HG03025 (cell line): ENCODE results near the gene USH1C.

ENCODE experiments used
- ATAC-seq: cut with Tn5 transposase; IDR thresholded peaks from one replicate; pipeline ENCODE4 v1.9.1; 2021; ENCODE audit warnings: mild to moderate bottlenecking, moderate library complexity; ENCODE audit not compliant: unreplicated experiment, low FRiP score

Gene USH1C

DNA sequence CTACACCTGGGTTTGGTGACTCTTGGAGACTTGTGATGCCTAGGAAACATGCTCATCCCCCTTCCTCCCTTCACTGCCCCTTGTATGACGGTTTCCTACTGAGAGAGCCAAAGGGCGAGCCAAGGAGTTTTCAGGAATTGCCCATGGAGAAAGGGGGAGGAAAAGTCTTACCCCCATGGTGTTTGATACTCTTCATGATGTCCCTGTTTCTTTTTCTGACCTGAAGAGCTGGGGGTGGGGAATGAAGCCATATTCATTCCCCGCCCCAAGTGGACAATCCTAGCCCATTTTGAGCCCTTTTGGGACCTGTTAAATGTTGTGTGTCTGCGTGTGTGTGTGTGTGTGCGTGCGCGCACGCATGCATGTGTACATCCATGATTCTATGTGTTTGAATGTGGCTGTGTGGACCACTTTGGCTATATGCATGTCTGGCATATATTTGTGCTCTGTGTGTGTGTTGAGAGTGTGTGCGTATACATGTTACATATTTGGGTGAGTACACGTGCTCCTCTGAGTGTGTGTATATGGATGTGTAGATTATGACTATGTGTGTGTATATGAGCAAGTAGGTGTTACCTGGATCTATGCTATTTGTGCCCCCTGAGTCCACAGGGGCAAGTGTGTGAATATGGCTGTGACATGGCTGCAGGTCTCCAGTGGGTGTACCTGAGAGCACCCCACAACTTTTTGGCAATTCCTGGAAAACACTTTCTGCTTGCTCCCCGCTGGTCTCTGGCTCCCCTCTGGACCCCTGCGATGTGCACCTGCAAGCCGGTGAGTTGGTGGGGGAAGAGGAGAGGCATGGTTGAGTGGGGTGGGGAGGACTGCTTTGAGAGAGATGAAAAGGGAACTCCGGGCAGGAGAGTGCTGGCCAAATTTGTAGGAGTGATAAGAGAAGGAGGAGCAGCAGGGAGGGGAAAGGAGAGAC, 27.5 kb upstream of the USH1C start:
- no peak for ATAC-seq

DNA sequence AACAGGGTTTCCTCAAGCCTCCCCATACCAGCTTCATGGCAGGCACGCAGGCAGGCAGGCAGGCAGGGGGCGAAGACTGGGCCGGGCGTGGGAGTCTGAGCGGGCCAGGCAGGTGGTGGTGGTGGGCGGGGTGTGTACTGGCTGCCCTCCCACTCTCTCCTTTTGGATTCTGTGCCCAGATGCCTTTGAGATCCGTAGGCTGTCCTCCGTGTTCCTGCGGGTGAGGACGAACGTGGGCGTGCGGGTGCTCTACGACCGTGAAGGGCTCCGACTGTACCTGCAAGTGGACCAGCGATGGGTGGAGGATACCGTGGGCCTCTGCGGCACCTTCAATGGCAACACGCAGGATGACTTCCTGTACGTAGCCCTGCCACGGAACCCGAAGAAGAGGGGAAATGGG, 25.8 kb upstream of the USH1C start:
- no peak for ATAC-seq

DNA sequence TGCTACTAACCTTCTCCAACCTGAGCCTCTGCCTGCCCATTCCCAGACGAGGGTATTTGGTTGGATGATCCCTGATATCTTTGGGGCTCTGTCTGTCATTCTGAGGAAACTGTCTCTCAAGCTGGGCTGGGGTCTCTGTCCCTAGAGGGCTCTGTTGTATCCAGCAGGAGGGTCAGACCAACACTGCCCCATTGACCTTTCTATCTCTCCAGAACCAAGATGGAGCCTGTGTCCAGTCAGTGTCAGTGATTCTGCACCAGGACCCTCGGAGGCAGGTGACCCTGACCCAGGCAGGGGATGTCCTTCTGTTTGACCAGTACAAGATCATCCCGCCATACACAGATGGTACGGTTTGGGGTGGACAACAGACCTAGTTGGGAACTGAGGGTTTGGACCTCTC, 24.7 kb upstream of the USH1C start:
- no peak for ATAC-seq

DNA sequence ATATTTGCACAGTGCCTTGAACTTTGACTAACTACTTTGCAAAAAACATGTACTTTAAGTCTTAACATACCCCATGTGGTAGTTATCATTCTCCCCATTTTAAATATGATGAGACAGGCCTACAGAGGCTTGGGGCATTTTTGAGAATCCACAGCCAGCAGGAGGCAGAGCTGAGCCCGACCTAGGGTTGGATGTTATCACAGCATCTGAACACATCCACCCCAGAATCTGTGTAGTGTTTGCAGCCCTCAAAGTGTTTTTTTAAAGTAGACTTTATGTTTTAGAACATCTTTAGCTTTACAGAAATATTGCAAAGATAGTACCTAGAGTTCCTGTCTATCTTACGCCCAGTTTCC, 20.4 kb upstream of the USH1C start:
- no peak for ATAC-seq

DNA sequence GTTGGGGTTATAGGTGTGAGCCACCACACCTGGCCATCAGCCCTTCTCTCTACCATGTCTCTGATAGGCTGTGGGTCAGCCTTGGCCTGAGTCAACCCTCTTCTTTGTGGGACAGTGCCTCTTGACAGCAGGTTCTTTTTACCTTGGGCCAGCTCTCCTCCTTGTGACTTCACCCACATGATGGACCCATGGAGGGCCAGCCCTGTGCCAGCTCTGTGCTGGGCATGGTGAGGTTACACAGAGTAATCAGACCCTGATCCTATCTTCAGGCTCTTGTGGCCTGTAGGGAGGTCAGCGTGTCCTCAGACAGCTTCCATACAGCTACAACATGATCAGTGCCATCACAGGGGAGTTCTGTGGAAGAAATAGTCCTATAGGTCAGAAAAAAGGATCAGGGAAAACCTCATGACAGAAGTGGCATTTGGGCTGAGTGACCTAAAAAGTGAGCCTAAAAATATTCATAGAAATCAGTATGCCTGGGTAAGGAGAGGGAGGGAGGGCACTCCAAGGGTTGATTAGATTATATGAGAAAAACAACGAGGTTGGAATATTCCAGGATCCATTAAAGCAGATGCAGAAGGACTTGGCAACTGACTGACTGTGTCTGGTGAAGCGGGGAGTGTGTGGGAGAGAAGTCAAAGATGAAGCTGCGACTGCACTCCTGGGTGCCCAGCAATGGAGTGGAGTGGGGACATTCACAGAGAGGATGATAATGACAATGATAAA, 19.9 kb upstream of the USH1C start:
- ATAC-seq = no peak

DNA sequence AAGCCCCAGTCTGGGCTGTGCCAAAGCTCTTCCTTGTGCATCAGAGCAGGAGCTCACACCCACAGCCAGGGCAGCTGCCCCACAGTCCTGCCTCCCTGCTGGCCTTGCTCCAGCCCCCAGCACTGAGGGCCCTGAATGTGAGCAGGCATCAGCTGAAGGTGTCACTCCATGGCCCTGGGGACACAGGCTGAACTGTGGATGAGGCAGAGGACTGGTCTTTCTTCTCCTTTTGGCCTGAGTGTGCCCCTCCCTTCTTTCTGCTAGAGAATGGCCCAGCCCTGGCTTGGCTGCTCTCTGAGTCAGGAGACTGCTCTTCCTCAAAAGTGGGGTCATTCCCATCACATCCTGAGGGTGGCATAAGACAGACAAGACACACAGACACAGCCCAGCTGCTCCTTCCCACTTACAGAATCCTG, 19.0 kb upstream of the USH1C start:
- no peak for ATAC-seq

DNA sequence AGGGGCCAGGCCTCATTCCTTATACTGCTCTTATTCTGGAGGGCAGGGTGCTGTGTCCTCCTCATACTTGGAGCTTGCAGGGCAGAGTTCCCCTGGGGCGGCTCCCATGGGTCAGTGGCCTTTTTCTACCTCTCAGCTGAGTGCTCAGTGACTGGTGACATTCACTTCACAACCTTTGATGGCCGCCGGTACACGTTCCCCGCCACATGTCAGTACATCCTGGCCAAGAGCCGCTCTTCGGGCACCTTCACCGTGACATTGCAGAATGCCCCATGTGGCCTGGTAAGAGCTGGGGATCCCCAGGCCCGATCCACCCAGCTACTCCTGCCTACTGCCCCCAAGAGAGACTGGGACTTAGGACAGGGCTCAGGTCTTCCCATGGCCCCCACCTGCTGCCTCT, 17.3 kb upstream of the USH1C start:
- ATAC-seq = no peak

DNA sequence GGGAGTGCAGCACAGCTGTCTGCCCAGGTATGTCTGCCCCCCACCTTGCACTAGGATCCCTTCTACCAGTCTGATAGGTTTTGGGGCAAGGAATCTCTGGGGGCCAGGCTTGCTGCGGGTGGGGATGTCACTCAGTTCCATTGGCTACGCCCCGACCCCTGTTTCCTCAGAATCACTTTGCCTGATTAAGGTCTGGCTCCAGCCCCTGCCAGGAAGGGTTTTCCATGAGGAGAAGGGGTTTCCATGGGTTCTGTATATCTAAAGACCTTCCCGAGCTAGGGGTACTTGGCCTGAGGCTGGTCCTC, 16.8 kb upstream of the USH1C start:
- no peak for ATAC-seq

DNA sequence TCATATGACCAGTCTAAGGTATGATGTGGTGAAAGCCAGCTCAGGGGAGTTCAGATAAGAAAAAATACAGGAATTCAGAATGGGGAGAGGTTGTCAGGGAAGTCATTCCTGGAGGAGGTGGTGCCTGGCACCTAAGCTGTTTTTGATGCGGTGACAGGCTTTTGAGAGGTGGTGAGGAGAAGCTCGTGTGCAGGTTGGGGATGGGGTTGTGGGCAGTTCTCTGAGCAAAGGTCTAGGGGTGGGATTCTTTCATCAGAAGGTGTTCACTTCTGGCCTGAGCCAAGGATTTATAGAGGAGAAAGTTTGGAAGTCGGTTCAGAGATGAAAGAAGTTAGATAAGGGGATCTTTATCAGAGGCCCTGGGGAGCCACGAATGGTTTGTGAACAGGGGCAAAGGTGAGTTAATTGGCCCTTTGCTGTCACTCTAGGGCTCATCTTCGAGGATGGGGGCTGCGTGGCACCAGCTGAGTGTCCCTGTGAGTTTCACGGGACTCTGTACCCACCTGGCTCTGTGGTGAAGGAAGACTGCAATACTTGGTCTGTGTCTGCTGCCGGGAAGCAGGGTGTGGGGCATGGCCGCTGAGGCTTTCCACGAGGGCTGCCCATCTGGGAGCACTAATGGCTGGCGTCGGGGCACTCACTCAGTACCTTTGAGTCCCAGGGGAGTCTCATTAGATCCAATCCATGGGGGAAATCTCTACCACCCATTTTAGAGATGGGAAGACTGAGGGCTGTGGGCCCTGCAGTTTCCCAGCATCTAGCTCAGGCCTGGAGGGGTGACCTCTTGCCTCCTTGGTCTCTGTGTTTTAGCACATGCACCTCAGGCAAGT, 16.3 kb upstream of the USH1C start:
- no peak for ATAC-seq

DNA sequence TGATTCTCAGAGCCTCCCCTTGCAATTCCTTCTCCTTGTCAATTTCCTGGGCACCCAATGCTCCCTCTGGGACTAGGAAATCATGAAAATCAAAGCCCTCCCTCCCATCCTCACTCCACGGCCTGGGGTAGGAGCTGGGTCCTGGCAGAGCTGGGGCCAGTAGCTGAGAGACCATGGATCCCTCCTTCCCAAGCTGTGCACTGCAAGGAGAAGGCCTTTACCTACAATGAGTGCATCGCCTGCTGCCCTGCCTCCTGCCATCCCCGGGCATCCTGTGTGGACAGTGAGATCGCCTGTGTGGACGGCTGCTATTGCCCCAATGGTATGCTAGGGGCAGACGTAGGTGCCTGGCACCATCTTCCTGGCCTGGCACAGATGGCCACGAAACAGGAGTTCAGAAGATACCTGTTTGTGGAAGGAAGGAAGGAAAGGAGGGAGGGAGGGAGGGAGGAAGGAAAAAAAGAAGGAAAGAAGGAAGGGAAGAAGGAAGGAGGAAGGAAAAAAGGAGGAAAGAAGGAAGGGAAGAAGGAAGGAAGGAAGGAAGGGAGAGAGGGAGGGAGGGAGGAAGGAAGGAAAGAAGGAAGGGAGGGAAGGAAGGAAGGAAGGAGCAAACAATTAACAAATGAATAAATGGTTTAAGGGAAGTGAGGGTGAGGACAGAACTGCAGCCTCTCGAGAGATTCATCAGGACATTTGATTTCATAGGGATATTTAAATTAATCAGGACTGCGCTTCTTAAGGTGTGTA, 15.3 kb upstream of the USH1C start:
- no peak for ATAC-seq

DNA sequence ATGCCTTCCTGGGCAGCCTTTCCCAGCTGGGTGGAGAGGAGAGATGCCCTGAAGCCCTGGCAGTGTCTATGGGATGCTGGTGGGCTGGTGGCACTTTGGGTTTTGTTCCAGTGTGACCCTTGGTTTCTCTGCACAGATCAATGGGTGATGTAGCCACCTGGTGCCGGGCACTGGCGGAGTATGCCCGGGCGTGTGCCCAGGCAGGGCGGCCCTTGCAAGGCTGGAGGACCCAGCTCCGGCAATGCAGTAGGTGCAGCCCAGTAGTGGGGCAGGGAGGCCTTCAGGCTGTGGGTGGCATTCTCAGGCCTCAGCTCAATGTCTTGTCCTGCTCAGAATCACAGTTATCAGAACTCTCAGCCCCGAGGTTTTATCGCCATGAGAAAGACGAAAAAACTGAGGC, 14.7 kb upstream of the USH1C start:
- ATAC-seq = no peak

DNA sequence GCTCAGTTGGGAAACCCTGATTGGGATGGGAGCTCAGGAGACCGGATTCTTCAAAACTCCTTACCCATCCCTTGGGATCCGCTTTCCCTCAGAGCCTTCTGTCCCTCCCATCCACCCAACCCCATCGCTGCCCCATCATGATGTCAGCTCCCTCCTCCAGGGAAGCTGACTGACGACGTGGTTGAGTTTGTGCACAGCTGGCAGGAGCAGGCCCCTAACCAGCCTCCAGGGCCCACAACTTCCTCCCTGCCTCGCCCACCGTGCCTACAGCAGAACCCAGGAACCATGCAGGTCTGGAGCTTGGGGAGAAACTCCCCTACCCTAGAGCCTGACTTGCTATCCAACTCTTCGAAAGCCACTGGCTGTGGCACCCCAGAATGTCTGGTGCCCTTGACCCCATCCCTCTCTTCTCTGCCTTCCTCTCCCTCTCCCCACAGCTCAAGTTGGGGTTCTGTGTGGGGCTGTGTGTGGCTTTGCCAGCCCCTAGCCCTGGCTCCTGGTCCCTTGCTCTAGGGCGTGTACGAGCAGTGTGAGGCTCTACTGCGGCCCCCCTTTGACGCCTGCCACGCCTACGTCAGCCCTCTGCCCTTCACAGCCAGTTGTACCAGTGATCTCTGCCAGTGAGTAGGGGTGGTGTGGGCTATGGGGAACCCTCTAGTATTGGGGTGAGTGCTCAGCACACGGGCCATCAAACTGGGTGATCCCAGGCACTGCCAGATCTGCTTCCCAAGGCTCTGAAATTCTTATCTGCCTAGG, 14.0 kb upstream of the USH1C start:
- ATAC-seq = no peak

DNA sequence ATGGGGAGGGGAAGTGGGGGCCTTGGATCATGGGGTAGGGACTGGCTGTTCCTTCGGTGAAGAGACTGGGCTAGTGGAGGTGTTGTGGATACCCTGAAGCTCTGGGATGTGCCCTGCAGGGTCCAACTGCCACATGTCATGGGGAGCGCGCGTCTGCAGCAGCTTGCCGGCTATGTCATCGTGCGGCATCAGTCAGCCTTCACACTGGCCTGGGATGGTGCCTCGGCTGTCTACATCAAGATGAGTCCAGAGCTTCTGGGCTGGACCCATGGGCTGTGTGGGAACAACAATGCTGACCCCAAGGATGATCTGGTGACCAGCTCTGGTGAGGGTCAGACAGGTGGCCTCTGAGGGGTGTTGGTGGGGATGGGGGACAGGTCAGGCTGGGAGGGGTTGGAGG, 12.8 kb upstream of the USH1C start:
- ATAC-seq = no peak

DNA sequence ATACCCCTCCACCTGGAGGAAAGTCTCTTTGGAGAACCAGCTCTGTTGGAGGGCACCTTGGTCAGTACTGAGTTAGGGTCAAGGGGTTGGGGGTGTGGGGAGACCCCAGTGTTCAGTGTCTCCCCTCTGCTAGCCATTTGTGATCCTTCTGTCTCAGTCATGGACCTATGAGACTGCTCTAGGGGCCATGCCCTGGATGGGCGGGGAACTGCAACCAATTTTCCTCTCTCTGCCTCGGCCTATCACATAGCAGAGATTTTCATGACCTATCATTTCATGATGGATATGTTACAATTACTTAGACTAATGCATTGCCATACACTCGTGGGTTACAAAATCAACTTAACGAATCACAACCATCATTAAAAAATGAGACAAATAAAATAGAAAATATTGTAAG, 10.3 kb upstream of the USH1C start:
- no peak for ATAC-seq

DNA sequence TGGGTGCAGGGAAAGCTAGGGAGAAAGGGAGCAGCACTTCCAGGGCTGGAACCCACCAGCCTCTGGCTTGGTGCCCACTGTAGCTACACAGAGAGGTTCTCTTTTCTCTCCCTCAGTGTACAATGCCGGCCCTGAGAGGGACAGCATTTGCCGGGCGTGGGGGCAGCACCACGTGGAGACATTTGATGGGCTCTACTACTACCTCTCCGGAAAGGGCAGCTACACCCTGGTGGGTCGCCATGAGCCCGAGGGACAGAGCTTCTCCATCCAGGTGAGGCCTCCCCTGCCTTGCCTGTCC, 9.0 kb upstream of the USH1C start:
- no peak for ATAC-seq

DNA sequence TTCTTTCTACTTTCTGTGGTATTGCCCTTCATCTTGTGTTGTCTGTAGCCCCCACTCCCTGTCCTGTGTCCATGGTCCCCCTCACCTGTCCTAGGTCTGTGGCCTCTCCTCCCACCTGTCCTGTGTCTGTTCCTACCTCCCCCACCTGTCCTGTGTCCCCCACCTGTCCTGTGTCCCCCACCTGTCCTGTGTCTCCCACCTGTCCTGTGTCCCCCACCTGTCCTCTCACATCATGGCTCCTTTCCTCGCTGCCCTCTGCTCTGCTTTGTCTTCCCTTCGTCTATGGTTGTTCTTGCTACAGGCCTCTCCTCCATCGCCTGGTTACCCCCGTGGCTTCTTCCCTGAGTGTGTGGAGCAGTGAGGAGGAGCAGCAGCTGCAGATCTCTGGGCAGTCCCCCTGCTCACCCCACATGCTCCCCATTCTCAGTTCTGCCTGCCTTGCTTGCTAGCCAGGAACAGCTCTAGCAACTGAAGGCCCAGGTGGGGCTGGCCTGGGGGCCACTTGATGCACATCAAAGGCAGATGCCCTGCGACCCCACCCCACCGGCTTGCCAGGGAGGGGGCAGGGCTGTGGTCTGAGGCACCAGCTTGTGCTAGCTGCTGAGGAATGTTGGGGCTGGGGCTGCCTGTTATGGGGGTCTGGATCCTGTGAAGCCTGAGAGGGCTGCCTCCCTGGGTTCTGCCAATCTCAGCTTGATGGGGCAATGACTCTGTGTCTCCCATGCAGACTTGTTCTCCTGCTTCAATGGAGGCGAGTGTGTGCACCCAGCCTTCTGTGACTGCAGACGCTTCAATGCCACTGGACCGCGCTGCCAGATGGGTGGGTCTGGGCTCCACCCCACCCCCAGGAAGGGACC, 8.4 kb upstream of the USH1C start:
- ATAC-seq = no peak

DNA sequence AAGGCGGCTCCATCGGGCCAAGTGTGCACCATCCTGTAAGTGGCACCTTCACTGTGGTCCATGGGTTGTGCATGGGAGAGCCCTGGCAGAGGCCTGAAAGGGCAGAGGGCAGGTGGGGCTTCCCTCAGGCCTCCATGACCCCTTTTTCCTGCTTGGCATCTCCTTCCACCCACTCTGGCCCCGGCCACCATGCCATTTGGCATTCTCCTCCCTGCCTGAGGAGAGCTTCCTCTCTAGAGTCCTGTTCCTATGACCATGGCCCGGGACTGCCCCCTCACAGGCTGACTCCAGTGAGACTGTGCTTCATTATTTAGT, 7.8 kb upstream of the USH1C start:
- ATAC-seq = no peak

DNA sequence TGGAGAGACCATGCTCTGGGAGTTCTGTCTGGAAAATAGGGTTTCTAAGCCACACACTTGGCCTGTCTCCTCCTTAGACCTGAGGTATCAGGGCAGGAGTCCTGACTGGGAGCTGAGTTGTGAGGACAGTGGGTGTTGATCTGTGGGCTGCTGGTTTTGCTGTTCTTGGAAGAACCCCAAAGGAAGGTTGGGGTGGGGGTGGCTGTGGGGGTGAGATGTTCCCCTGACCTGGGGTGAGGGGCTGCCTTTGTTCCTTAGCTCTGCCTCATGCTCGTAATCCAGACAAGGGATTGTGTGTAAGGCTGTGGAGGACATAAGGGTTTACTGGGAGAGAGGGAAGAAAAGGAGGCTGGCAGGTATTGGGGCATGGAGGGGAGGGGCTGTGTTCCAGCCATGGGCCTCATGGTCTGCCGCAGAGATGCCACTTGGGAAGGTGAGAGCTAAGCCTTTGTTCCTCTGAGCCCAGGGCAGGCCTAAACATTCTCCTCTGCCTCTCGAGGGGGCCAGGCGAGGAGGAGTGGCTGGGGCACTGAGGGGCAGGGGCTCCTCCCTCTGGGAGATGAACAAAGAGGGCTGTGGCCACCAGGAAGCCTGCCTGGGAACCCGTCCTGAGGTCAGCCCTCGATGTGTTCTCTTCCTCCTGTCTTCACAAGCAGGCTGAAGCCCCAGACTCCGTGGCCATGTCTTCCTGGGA, 7.3 kb upstream of the USH1C start:
- ATAC-seq = no peak
